Measurements from ENCODE around the gene DLG1.

Gene DLG1

GRCh38 chr3:197297002-197297401 lies 1.4 kb downstream of the DLG1 start:
- TF ChIP-seq FOXM1 (IDR thresholded peaks at IDR 0.05; ENCODE audit: borderline replicate concordance, low read depth), result no peak

DNA sequence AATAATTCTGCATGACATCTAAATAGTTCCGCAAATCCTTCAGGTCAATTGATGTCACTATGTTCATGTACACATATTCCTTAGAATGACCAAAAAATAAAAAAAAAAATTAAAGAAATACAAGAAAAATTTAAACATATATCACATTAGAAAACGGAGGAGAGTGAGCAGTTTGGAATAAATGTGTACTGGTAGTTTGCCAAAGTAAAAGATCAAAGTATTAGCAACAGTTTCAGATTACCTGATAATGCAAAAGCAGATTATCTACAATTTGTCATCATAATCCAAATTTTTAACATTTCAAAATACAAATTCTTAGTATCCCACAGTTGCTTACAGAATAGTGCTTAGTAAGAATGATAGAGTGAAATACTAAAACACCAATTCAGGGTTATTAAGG lies 1.9 kb downstream of the DLG1 start:
- TF ChIP-seq TCF12 (IDR thresholded peaks at IDR 0.05; ENCODE audit: low read depth) (no peak), YY1 (IDR thresholded peaks at IDR 0.05; ENCODE audit: low read depth) (no peak), EGR1 (IDR thresholded peaks at IDR 0.05) (no peak), ZBTB7A (IDR thresholded peaks at IDR 0.05; ENCODE audit: low read depth) (no peak), EP300 (IDR thresholded peaks at IDR 0.05; ENCODE audit: borderline replicate concordance) (no peak)

GRCh38 chr3:197295871-197296270 lies 2.5 kb downstream of the DLG1 start:
- no peak for TF ChIP-seq USF1 (IDR thresholded peaks at IDR 0.05)
- TF ChIP-seq REST (IDR thresholded peaks at IDR 0.05; ENCODE audit: low read depth), result no peak
- no peak for TF ChIP-seq CEBPB (IDR thresholded peaks at IDR 0.05)
- no peak for TF ChIP-seq EGR1 (IDR thresholded peaks at IDR 0.05)
- no peak for TF ChIP-seq FOXM1 (IDR thresholded peaks at IDR 0.05; ENCODE audit: borderline replicate concordance, low read depth)
- no peak for TF ChIP-seq RAD21 (IDR thresholded peaks at IDR 0.05; ENCODE audit: low read depth)
- no peak for TF ChIP-seq CREB1 (IDR thresholded peaks at IDR 0.05; ENCODE audit: low read depth)
- no peak for TF ChIP-seq EP300 (IDR thresholded peaks at IDR 0.05; ENCODE audit: borderline replicate concordance)
- no peak for TF ChIP-seq MAX (IDR thresholded peaks at IDR 0.05)
- no peak for TF ChIP-seq TCF12 (IDR thresholded peaks at IDR 0.05; ENCODE audit: low read depth)
- TF ChIP-seq YY1 (IDR thresholded peaks at IDR 0.05; ENCODE audit: low read depth), result no peak
- no peak for TF ChIP-seq TEAD4 (IDR thresholded peaks at IDR 0.05)
- TF ChIP-seq NFIC (IDR thresholded peaks at IDR 0.05), result no peak
- TF ChIP-seq TAF1 (IDR thresholded peaks at IDR 0.05; ENCODE audit: low read depth), result no peak
- TF ChIP-seq ZBTB7A (IDR thresholded peaks at IDR 0.05; ENCODE audit: low read depth), result no peak

GRCh38 chr3:197293605-197294237 lies 4.7 kb downstream of the DLG1 start:
- TF ChIP-seq EGR1 (IDR thresholded peaks at IDR 0.05) (no peak), TEAD4 (IDR thresholded peaks at IDR 0.05) (no peak), REST (IDR thresholded peaks at IDR 0.05; ENCODE audit: low read depth) (no peak), MAX (IDR thresholded peaks at IDR 0.05) (no peak), RAD21 (IDR thresholded peaks at IDR 0.05; ENCODE audit: low read depth) (no peak), CREB1 (IDR thresholded peaks at IDR 0.05; ENCODE audit: low read depth) (no peak), EP300 (IDR thresholded peaks at IDR 0.05; ENCODE audit: borderline replicate concordance) (no peak), NFIC (IDR thresholded peaks at IDR 0.05) (no peak)

GRCh38 chr3:197292648-197293047 lies 5.8 kb downstream of the DLG1 start:
- no peak for TF ChIP-seq TAF1 (IDR thresholded peaks at IDR 0.05; ENCODE audit: low read depth)
- TF ChIP-seq CREB1 (IDR thresholded peaks at IDR 0.05; ENCODE audit: low read depth), result no peak
- no peak for TF ChIP-seq USF1 (IDR thresholded peaks at IDR 0.05)
- no peak for TF ChIP-seq RAD21 (IDR thresholded peaks at IDR 0.05; ENCODE audit: low read depth)
- TF ChIP-seq FOXM1 (IDR thresholded peaks at IDR 0.05; ENCODE audit: borderline replicate concordance, low read depth), result no peak
- TF ChIP-seq EP300 (IDR thresholded peaks at IDR 0.05; ENCODE audit: borderline replicate concordance), result no peak
- no peak for TF ChIP-seq CEBPB (IDR thresholded peaks at IDR 0.05)
- no peak for TF ChIP-seq REST (IDR thresholded peaks at IDR 0.05; ENCODE audit: low read depth)
- TF ChIP-seq NFIC (IDR thresholded peaks at IDR 0.05), result no peak
- TF ChIP-seq MAX (IDR thresholded peaks at IDR 0.05), result no peak
- no peak for TF ChIP-seq TCF12 (IDR thresholded peaks at IDR 0.05; ENCODE audit: low read depth)
- no peak for TF ChIP-seq TEAD4 (IDR thresholded peaks at IDR 0.05)
- TF ChIP-seq EGR1 (IDR thresholded peaks at IDR 0.05), result no peak
- no peak for TF ChIP-seq ZBTB7A (IDR thresholded peaks at IDR 0.05; ENCODE audit: low read depth)
- no peak for TF ChIP-seq YY1 (IDR thresholded peaks at IDR 0.05; ENCODE audit: low read depth)
